ENCODE measurements around the gene F10. TPM values are rescaled to one million over a fixed set of nuclear protein-coding genes. Genes with fewer than 3 reads are reported as not detected.
A peak's percentile ranks its signal among the peaks of the same experiment; 100 is the strongest.

Gene F10
- total and polyA plus RNA-seq, 2 of the 13 experiments (the other 11 are each of a cell fraction or from before 2014, with no cell fraction given): 58.4 to 237 TPM

GRCh38 chr13:113118261-113119021 is 4.2 kb upstream of the F10 start (continued):
- TF ChIP-seq RARA (CRISPR knock-in tag; IDR thresholded peaks at IDR 0.05): no peak
- TF ChIP-seq, protein P1, sequence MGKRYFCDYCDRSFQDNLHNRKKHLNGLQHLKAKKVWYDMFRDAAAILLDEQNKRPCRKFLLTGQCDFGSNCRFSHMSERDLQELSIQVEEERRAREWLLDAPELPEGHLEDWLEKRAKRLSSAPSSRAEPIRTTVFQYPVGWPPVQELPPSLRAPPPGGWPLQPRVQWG (CRISPR knock-in tag; IDR thresholded peaks at IDR 0.05; ENCODE audit: borderline replicate concordance, low read depth): no peak
- no peak for TF ChIP-seq ZNF138 (CRISPR knock-in tag; IDR thresholded peaks at IDR 0.05; ENCODE audit: low read depth)
- TF ChIP-seq SP2 (CRISPR knock-in tag; IDR thresholded peaks at IDR 0.05): no peak
- TF ChIP-seq RARG (CRISPR knock-in tag; IDR thresholded peaks at IDR 0.05; ENCODE audit: low read depth): no peak
- no peak for TF ChIP-seq ZMYM3 (CRISPR knock-in tag; IDR thresholded peaks at IDR 0.05)
- TF ChIP-seq, protein P2, sequence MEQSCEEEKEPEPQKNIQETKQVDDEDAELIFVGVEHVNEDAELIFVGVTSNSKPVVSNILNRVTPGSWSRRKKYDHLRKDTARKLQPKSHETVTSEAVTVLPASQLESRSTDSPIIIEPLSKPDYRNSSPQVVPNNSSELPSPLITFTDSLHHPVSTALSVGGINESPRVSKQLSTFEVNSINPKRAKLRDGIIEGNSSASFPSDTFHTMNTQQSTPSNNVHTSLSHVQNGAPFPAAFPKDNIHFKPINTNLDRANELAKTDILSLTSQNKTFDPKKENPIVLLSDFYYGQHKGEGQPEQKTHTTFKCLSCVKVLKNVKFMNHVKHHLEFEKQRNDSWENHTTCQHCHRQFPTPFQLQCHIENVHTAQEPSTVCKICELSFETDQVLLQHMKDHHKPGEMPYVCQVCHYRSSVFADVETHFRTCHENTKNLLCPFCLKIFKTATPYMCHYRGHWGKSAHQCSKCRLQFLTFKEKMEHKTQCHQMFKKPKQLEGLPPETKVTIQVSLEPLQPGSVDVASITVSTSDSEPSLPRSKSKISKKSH (CRISPR knock-in tag; IDR thresholded peaks at IDR 0.05; ENCODE audit: borderline replicate concordance): no peak
- no peak for TF ChIP-seq KDM3A (CRISPR knock-in tag; IDR thresholded peaks at IDR 0.05; ENCODE audit: low read depth)

DNA sequence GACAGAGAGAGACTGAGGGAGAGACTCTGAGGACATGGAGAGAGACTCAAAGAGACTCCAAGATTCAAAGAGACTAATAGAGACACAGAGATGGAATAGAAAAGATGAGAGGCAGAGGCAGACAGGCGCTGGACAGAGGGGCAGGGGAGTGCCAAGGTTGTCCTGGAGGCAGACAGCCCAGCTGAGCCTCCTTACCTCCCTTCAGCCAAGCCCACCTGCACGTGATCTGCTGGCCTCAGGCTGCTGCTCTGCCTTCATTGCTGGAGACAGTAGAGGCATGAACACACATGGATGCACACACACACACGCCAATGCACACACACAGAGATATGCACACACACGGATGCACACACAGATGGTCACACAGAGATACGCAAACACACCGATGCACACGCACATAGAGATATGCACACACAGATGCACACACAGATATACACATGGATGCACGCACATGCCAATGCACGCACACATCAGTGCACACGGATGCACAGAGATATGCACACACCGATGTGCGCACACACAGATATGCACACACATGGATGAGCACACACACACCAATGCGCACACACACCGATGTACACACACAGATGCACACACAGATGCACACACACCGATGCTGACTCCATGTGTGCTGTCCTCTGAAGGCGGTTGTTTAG is 3.3 kb upstream of the F10 start:
- no peak overlapping the region for H3K9ac ChIP-seq (ENCODE audit: insufficient read depth, low read depth, low read length)
- H3K4me1 ChIP-seq (ENCODE audit: insufficient read depth, low read length): peaks cover 13% of the 10 kb centered on the region
- TF ChIP-seq ZBTB38 (CRISPR knock-in tag; IDR thresholded peaks at IDR 0.05): peak; percentile 80; the same call in 1 of the 2 replicates
- no peak for TF ChIP-seq ARNTL (CRISPR knock-in tag; IDR thresholded peaks at IDR 0.05)
- TF ChIP-seq NONO (IDR thresholded peaks at IDR 0.05): no peak
- TF ChIP-seq NONO (CRISPR knock-in tag; conservative IDR thresholded peaks at IDR 0.05): 0 out of 2 replicates have a peak, but pooled peaks have one; percentile 33
- H3K27ac ChIP-seq (ENCODE audit: extremely low read length, insufficient read depth, low read length): no peak overlapping the region
- H3K4me3 ChIP-seq (replicated peaks in 1 of 3; ENCODE audit: insufficient read depth in 1 of 3, low read depth in 2 of 3, low read length in 3 of 3): no peak overlapping the region
- peaks cover 4% of the 10 kb centered on the region; the same call in 1 of the 2 replicates for H4K20me1 ChIP-seq (ENCODE audit: insufficient read depth, low read length)
- peaks cover 0 to 1% of the 10 kb centered on the region in 2 experiments; a peak in 1 of 5 replicates for H3K36me3 ChIP-seq (replicated peaks in 1 of 2; ENCODE audit: control insufficient read depth in 1 of 2, insufficient read depth in 2 of 2, low read length in 2 of 2)
- no peak for FAIRE-seq
- no peak overlapping the region for H2AFZ ChIP-seq (ENCODE audit: low read length)
- H3K27me3 ChIP-seq (ENCODE audit: control insufficient read depth in 1 of 2, insufficient read depth in 2 of 2, low read length in 2 of 2): no peaks in the 10 kb centered on the region; a peak in 1 of 5 replicates
- ChIA-PET POLR2A (no interaction called here), CTCF (ENCODE audit: low intra/inter-chr PET ratio, low total read pairs) (no interaction called here)
- no peak for DNase-seq (ENCODE audit: low spot score)
- H3K79me2 ChIP-seq (ENCODE audit: insufficient read depth, low read length): peaks cover 17% of the 10 kb centered on the region
- in situ Hi-C loops (cut with HindIII; ENCODE audit: extremely low pct_ligation_motif_present, low pct_unique_long_range_greater_than_20kb): no loop called here
- intact Hi-C loops (cut with micrococcal nuclease; ENCODE audit: unreplicated experiment): no loop called here
- TSS peak; percentile 35 for BruUV-seq (replicated peaks)
- no peak for ATAC-seq
- no peak overlapping the region for H3K4me2 ChIP-seq (ENCODE audit: low read depth, low read length)
- no peaks in the 10 kb centered on the region for H3K9me3 ChIP-seq (ENCODE audit: low read length)
- 95% methylated on average over 10 of the region's 16 CpGs for WGBS (ENCODE audit: low lambda C conversion rate)
